ENCODE measurements around the gene CALD1.

The CALD1 gene
- 0.31 to 1.9 reads per million in 2 donors for total RNA-seq

- no peak for DNase-seq
These were observed at the start of gene CALD1 for GRCh38 chr7:134778941-134779740. CALD1 (plus strand) TSS chr7:134779634; CDS start chr7:134867734, 88,100 bp downstream.

- DNase-seq = no peak
These were observed 49.5 kb upstream of the CALD1 start for GRCh38 chr7:134729895-134730294.

GRCh38 chr7:134730411-134730829 is 49.0 kb upstream of the CALD1 start:
- no peak for DNase-seq

- peak in 1 of 5 experiments; percentile 58 for DNase-seq
These were observed 47.8 kb upstream of the CALD1 start for GRCh38 chr7:134731616-134732015.

GRCh38 chr7:134732728-134733127 is 46.7 kb upstream of the CALD1 start:
- no peak for DNase-seq

GRCh38 chr7:134736381-134736780 is 43.1 kb upstream of the CALD1 start:
- no peak for DNase-seq

GRCh38 chr7:134737566-134738345 is 41.7 kb upstream of the CALD1 start:
- DNase-seq = peak in 1 of 5 experiments; percentile 95

- DNase-seq = no peak
These were observed 40.1 kb upstream of the CALD1 start for GRCh38 chr7:134739362-134739761.

- no peak for DNase-seq
These were observed 39.1 kb upstream of the CALD1 start for GRCh38 chr7:134740376-134740775.

GRCh38 chr7:134741907-134742635 is 37.4 kb upstream of the CALD1 start:
- peak in 1 of 5 experiments; percentile 32 for DNase-seq

- no peak for DNase-seq
These were observed 36.6 kb upstream of the CALD1 start for GRCh38 chr7:134742688-134743350.

GRCh38 chr7:134744569-134744968 is 34.9 kb upstream of the CALD1 start:
- no peak for DNase-seq

- DNase-seq = no peak
These were observed 32.1 kb upstream of the CALD1 start for GRCh38 chr7:134747326-134747725.

GRCh38 chr7:134750083-134751062 is 29.1 kb upstream of the CALD1 start:
- peak; percentile 20 to 64 (median 46) for DNase-seq

GRCh38 chr7:134752006-134752760 is 27.3 kb upstream of the CALD1 start:
- DNase-seq = no peak

- peak in 3 of 5 experiments; percentile 7 to 66 (median 8) for DNase-seq
These were observed 23.9 kb upstream of the CALD1 start for GRCh38 chr7:134755422-134756022.

- DNase-seq = no peak
These were observed 21.5 kb upstream of the CALD1 start for GRCh38 chr7:134757938-134758337.

GRCh38 chr7:134758981-134759380 is 20.5 kb upstream of the CALD1 start:
- no peak for DNase-seq

GRCh38 chr7:134761266-134761665 is 18.2 kb upstream of the CALD1 start:
- DNase-seq = peak in 1 of 5 experiments; percentile 34

- DNase-seq = no peak
These were observed 15.5 kb upstream of the CALD1 start for GRCh38 chr7:134763960-134764359.
